Measurements from ENCODE around the gene KSR2.

DNA sequence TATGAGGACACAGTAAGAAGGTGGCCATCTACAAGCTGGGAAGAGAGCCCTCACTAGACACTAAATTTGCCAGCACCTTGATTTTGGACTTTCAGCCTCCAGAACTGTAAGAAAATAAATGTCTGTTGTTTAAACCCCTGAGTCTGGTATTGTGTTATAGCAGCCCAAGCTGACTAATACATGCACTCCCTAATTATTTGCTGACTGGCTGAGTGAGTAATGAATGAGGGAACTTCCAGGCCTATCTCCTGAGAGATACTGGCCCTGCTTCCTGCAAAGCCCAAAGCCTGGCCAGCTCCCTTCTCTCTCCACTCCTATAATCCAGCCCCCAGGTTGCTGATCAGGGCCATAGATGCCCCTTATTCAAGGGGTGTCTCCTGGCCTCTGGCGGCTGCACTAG lies 487.3 kb downstream of the KSR2 start:
- TF ChIP-seq, protein P1, sequence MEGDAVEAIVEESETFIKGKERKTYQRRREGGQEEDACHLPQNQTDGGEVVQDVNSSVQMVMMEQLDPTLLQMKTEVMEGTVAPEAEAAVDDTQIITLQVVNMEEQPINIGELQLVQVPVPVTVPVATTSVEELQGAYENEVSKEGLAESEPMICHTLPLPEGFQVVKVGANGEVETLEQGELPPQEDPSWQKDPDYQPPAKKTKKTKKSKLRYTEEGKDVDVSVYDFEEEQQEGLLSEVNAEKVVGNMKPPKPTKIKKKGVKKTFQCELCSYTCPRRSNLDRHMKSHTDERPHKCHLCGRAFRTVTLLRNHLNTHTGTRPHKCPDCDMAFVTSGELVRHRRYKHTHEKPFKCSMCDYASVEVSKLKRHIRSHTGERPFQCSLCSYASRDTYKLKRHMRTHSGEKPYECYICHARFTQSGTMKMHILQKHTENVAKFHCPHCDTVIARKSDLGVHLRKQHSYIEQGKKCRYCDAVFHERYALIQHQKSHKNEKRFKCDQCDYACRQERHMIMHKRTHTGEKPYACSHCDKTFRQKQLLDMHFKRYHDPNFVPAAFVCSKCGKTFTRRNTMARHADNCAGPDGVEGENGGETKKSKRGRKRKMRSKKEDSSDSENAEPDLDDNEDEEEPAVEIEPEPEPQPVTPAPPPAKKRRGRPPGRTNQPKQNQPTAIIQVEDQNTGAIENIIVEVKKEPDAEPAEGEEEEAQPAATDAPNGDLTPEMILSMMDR (IDR thresholded peaks at IDR 0.05) = no peak
- TF ChIP-seq POLR2A (IDR thresholded peaks at IDR 0.05) = no peak
